HG03066 (cell line): ENCODE measurements around the gene TSC22D1.
"Not testable (repeated sequence)": the region's sequence is repeated elsewhere in the genome, so short reads cannot be mapped to it uniquely, and the experiment has no call there.

Source experiments
- ATAC-seq: cut with Tn5 transposase; IDR thresholded peaks from one replicate; pipeline ENCODE4 v1.9.1; 2021; ENCODE audit warnings: low read depth; ENCODE audit not compliant: unreplicated experiment

TSC22D1 gene

GRCh38 chr13:44575741-44576350 is at the start of gene TSC22D1:
TSS of gene TSC22D1 (minus strand) at chr13:44576330. CDS start at chr13:44576074, 256 bp downstream.
- ATAC-seq, result no peak

GRCh38 chr13:44622708-44623107 is 46.6 kb upstream of the TSC22D1 start:
- no peak for ATAC-seq

GRCh38 chr13:44622261-44622660 is 46.1 kb upstream of the TSC22D1 start:
- no peak for ATAC-seq

GRCh38 chr13:44620057-44620456 is 43.9 kb upstream of the TSC22D1 start:
- ATAC-seq, result no peak

GRCh38 chr13:44619651-44620050 is 43.5 kb upstream of the TSC22D1 start:
- ATAC-seq, result no peak

- no peak for ATAC-seq
These were observed 42.2 kb upstream of the TSC22D1 start for GRCh38 chr13:44618326-44618725.

- ATAC-seq, result no peak
These were observed 41.5 kb upstream of the TSC22D1 start for GRCh38 chr13:44617648-44618047.

GRCh38 chr13:44609137-44609536 is 33.0 kb upstream of the TSC22D1 start:
- no peak for ATAC-seq

- no peak for ATAC-seq
These were observed 29.6 kb upstream of the TSC22D1 start for GRCh38 chr13:44605721-44606120.

GRCh38 chr13:44605275-44605674 is 29.1 kb upstream of the TSC22D1 start:
- no peak for ATAC-seq

GRCh38 chr13:44601586-44601985 is 25.5 kb upstream of the TSC22D1 start:
- no peak for ATAC-seq

- not testable (repeated sequence) for ATAC-seq
These were observed 17.9 kb upstream of the TSC22D1 start for GRCh38 chr13:44593861-44594592.

GRCh38 chr13:44592216-44592847 is 16.2 kb upstream of the TSC22D1 start:
- ATAC-seq, result no peak

- no peak for ATAC-seq
These were observed 15.2 kb upstream of the TSC22D1 start for GRCh38 chr13:44591316-44591715.

- no peak for ATAC-seq
These were observed 7.0 kb upstream of the TSC22D1 start for GRCh38 chr13:44583137-44583536.

GRCh38 chr13:44578067-44578400 is 1.9 kb upstream of the TSC22D1 start:
- no peak for ATAC-seq

GRCh38 chr13:44577236-44578066 is 1.3 kb upstream of the TSC22D1 start:
- ATAC-seq, result peak; percentile 60

GRCh38 chr13:44576351-44577235 is 463 bp upstream of the TSC22D1 start:
- ATAC-seq, result peak; percentile 26

GRCh38 chr13:44575035-44575434 is 1.1 kb downstream of the TSC22D1 start:
- ATAC-seq, result no peak

- ATAC-seq, result no peak
These were observed 1.7 kb downstream of the TSC22D1 start for GRCh38 chr13:44574466-44574855.
